Upper lobe of left lung (tissue), 6 donors: ENCODE results near the gene LGR5. TPM values are rescaled to one million over a fixed set of nuclear protein-coding genes. Genes with fewer than 3 reads are reported as not detected.

Experiments used
- ATAC-seq, 2 donors: fragments of 200-7000 bp; cut with Tn5 transposase; one replicate each; pipeline ENCODE4 v1.9.1; 2022; ENCODE audit warnings: mild to moderate bottlenecking in 2 of 2, moderate library complexity in 2 of 2; ENCODE audit not compliant: low FRiP score in 2 of 2
- DNase-seq, 2 donors: peaks; one replicate each; pipeline ENCODE4 v3.0.0-alpha.2; 2019 to 2020
- H3K27ac ChIP-seq, 4 donors: fragments of 200-600 bp; sonication (generic); one replicate each; pipeline ENCODE4 v1.5.1; 2016 to 2019
- H3K27me3 ChIP-seq, 4 donors: fragments of 200-600 bp; sonication (generic); one replicate each; pipeline ENCODE4 v1.5.1; 2017 to 2019
- H3K36me3 ChIP-seq, 4 donors: fragments of 200-600 bp; sonication (generic); one replicate each; pipeline ENCODE4 v1.5.1; 2016 to 2019
- H3K4me1 ChIP-seq, 4 donors: fragments of 200-600 bp; sonication (generic); one replicate each; pipeline ENCODE4 v1.5.1; 2018 to 2019
- H3K4me3 ChIP-seq, 4 donors: fragments of 200-600 bp; sonication (generic); one replicate each; pipeline ENCODE4 v1.5.1; 2017 to 2019; ENCODE audit warnings: mild to moderate bottlenecking in 2 of 4, moderate library complexity in 1 of 4
- H3K9me3 ChIP-seq, 4 donors: fragments of 200-600 bp; sonication (generic); one replicate each; pipeline ENCODE4 v1.5.1; 2018 to 2019
- EP300 ChIP-seq, 4 donors: sonication (generic); formaldehyde crosslinking; IDR thresholded peaks; one replicate each; pipeline ENCODE4 v1.5.1; 2017; ENCODE audit warnings: antibody characterized with exemption in 4 of 4, control low read depth in 2 of 4
- POLR2A ChIP-seq, 4 donors: fragments of 450-650 bp; IDR thresholded peaks; one replicate each; pipeline ENCODE4 v1.5.1; 2016 to 2017; ENCODE audit warnings: antibody characterized with exemption in 4 of 4, mild to moderate bottlenecking in 2 of 4
- POLR2AphosphoS5 ChIP-seq, 2 donors: sonication (generic); formaldehyde crosslinking; IDR thresholded peaks; one replicate each; pipeline ENCODE4 v1.5.1; 2017; ENCODE audit warnings: antibody characterized with exemption in 2 of 2
- WGBS, 2 donors: methylation state at CpG; one replicate each; pipeline ENCODE4 v1.1.5; 2017 to 2018; 5-methylcytosine and 5-hydroxymethylcytosine counted together
- total RNA-seq, 6 donors: library from RNA; depleted of rRNA in 4 of 6; stranded (reverse); fragments of >200 nt in 4 of 6; gene quantifications; one replicate each; pipeline versions ENCODE4 v1.1.0 to v1.2.1, GENCODE V29; 2016 to 2021
- TF ChIP-seq, protein P1 (sequence below), 6 experiments: fragments of 450-650 bp in 4 of 6; fragments of 200-600 bp in 2 of 6; sonication (generic) in 2 of 6; IDR thresholded peaks; one replicate each; pipeline ENCODE4 v1.5.1; 2016 to 2019; ENCODE audit warnings: antibody characterized with exemption in 6 of 6
- donor health status: DM: no; HTN: no; CAD: no; lungs with moderate emphysema.
- donor health status: DM: no; HTN: yes; CAD: no; lungs with severe emphysema.

LGR5 gene
- total RNA-seq, 6 donors from 2014 or later = 0.27 to 1.2 (median 0.75) TPM; not detected in 2

- H3K27ac ChIP-seq = no peak overlapping the region
- H3K36me3 ChIP-seq = no peaks in the 10 kb centered on the region
- 20 to 50% methylated on average over 2 of the region's 2 CpGs for WGBS, 2 donors
- H3K4me1 ChIP-seq = no peaks in the 10 kb centered on the region
- H3K9me3 ChIP-seq = no peaks in the 10 kb centered on the region
- TF ChIP-seq POLR2AphosphoS5 (IDR thresholded peaks at IDR 0.05) = no peak
- TF ChIP-seq POLR2A (IDR thresholded peaks at IDR 0.05) = no peak
- TF ChIP-seq EP300 (IDR thresholded peaks at IDR 0.05) = no peak
- TF ChIP-seq, protein P1, sequence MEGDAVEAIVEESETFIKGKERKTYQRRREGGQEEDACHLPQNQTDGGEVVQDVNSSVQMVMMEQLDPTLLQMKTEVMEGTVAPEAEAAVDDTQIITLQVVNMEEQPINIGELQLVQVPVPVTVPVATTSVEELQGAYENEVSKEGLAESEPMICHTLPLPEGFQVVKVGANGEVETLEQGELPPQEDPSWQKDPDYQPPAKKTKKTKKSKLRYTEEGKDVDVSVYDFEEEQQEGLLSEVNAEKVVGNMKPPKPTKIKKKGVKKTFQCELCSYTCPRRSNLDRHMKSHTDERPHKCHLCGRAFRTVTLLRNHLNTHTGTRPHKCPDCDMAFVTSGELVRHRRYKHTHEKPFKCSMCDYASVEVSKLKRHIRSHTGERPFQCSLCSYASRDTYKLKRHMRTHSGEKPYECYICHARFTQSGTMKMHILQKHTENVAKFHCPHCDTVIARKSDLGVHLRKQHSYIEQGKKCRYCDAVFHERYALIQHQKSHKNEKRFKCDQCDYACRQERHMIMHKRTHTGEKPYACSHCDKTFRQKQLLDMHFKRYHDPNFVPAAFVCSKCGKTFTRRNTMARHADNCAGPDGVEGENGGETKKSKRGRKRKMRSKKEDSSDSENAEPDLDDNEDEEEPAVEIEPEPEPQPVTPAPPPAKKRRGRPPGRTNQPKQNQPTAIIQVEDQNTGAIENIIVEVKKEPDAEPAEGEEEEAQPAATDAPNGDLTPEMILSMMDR (IDR thresholded peaks at IDR 0.05) = no peak
- H3K4me3 ChIP-seq = no peak overlapping the region
- ATAC-seq (no peak), DNase-seq (no peak)
- H3K27me3 ChIP-seq = no peaks in the 10 kb centered on the region
These were observed 152.0 kb downstream of the LGR5 start for GRCh38 chr12:71591601-71592000.

GRCh38 chr12:71592841-71593240, 153.2 kb downstream of the LGR5 start:
- 55 to 58% methylated on average over 3 of the region's 3 CpGs for WGBS, 2 donors

GRCh38 chr12:71594214-71594948, 154.8 kb downstream of the LGR5 start:
- Histone ChIP-seq H3K4me3 (no peak overlapping the region), H3K4me1 (no peaks in the 10 kb centered on the region), H3K27ac (no peak overlapping the region), H3K9me3 (no peaks in the 10 kb centered on the region), H3K27me3 (no peaks in the 10 kb centered on the region), H3K36me3 (no peaks in the 10 kb centered on the region)
- WGBS, 2 donors = 59 to 66% methylated on average over 5 of the region's 5 CpGs
- no peak for DNase-seq
- TF ChIP-seq POLR2A (IDR thresholded peaks at IDR 0.05) = no peak
- TF ChIP-seq POLR2AphosphoS5 (IDR thresholded peaks at IDR 0.05) = no peak
- TF ChIP-seq, protein P1 (IDR thresholded peaks at IDR 0.05) = no peak
- no peak for TF ChIP-seq EP300 (IDR thresholded peaks at IDR 0.05)
- no peak for ATAC-seq

More at GRCh38 chr12:71592841-71593240, 153.2 kb downstream of the LGR5 start:
- Histone ChIP-seq H3K27me3 (no peaks in the 10 kb centered on the region), H3K36me3 (no peaks in the 10 kb centered on the region), H3K4me1 (no peaks in the 10 kb centered on the region), H3K9me3 (no peaks in the 10 kb centered on the region), H3K27ac (no peak overlapping the region), H3K4me3 (no peak overlapping the region)
- TF ChIP-seq POLR2AphosphoS5 (IDR thresholded peaks at IDR 0.05) = no peak
- TF ChIP-seq, protein P1 (IDR thresholded peaks at IDR 0.05) = no peak
- TF ChIP-seq POLR2A (IDR thresholded peaks at IDR 0.05) = no peak
- no peak for TF ChIP-seq EP300 (IDR thresholded peaks at IDR 0.05)
- DNase-seq = no peak
- no peak for ATAC-seq

GRCh38 chr12:71599210-71599609, 159.6 kb downstream of the LGR5 start:
- Histone ChIP-seq H3K36me3 (no peaks in the 10 kb centered on the region), H3K9me3 (no peaks in the 10 kb centered on the region), H3K27ac (no peak overlapping the region), H3K4me3 (no peak overlapping the region), H3K4me1 (no peaks in the 10 kb centered on the region), H3K27me3 (no peaks in the 10 kb centered on the region)
- TF ChIP-seq, protein P1 (IDR thresholded peaks at IDR 0.05) = no peak
- DNase-seq = no peak
- ATAC-seq = no peak

- Histone ChIP-seq H3K4me3 (no peak overlapping the region), H3K36me3 (peaks cover 0 to 12% (median 7%) of the 10 kb centered on the region in 4 donors), H3K27ac (no peak overlapping the region), H3K9me3 (no peaks in the 10 kb centered on the region), H3K27me3 (no peaks in the 10 kb centered on the region), H3K4me1 (no peaks in the 10 kb centered on the region)
- ATAC-seq = no peak
- no peak for DNase-seq
- TF ChIP-seq POLR2AphosphoS5 (IDR thresholded peaks at IDR 0.05) (no peak), EP300 (IDR thresholded peaks at IDR 0.05) (no peak), POLR2A (IDR thresholded peaks at IDR 0.05) (no peak)
- TF ChIP-seq, protein P1 (IDR thresholded peaks at IDR 0.05) = no peak
These were observed 161.9 kb downstream of the LGR5 start for GRCh38 chr12:71601546-71601945.
